Vagina (tissue), 2 donors: Measurements from ENCODE around the gene CAMK1G.

Experiments used
- POLR2AphosphoS5 ChIP-seq, 2 donors: sonication (generic); formaldehyde crosslinking; IDR thresholded peaks; one replicate each; pipeline ENCODE4 v1.9.0; 2017; ENCODE audit warnings: antibody characterized with exemption in 2 of 2, mild to moderate bottlenecking in 2 of 2, low read depth in 1 of 2; ENCODE audit not compliant: insufficient read depth in 1 of 2
- TF ChIP-seq, protein P1 (sequence below), 3 experiments: fragments of 450-650 bp in 2 of 3; fragments of 200-600 bp in 1 of 3; sonication (generic) in 1 of 3; IDR thresholded peaks; one replicate each; pipeline ENCODE4 v1.5.1; 2017 to 2019; ENCODE audit warnings: antibody characterized with exemption in 3 of 3, mild to moderate bottlenecking in 2 of 3, moderate library complexity in 2 of 3

DNA sequence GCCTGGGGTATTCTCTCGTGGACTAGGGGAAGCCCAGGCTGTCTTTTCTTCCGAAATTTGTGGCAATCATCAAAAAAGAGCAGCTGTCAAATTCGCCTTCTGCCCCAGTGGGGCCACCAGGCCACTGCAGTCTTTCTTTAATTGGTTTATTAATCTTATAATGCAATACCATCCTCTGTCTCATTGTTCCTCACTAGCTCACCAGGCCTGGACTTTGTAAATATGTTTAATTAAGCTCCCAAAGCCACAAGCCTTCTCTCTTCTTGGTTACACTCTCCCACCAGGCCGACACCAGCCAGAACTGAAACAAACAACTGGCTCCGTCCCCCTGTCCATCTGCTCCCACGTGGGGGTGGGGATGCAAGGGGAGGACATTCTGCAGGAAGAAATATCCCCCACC is 22.0 kb upstream of the CAMK1G start:
- TF ChIP-seq, protein P1, sequence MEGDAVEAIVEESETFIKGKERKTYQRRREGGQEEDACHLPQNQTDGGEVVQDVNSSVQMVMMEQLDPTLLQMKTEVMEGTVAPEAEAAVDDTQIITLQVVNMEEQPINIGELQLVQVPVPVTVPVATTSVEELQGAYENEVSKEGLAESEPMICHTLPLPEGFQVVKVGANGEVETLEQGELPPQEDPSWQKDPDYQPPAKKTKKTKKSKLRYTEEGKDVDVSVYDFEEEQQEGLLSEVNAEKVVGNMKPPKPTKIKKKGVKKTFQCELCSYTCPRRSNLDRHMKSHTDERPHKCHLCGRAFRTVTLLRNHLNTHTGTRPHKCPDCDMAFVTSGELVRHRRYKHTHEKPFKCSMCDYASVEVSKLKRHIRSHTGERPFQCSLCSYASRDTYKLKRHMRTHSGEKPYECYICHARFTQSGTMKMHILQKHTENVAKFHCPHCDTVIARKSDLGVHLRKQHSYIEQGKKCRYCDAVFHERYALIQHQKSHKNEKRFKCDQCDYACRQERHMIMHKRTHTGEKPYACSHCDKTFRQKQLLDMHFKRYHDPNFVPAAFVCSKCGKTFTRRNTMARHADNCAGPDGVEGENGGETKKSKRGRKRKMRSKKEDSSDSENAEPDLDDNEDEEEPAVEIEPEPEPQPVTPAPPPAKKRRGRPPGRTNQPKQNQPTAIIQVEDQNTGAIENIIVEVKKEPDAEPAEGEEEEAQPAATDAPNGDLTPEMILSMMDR (IDR thresholded peaks at IDR 0.05) = no peak
- TF ChIP-seq POLR2AphosphoS5 (IDR thresholded peaks at IDR 0.05; ENCODE audit: insufficient read depth in 1 of 2, low read depth in 1 of 2) = no peak
